Measurements from ENCODE around the gene LCTL. TPM values are rescaled to one million over a fixed set of nuclear protein-coding genes. Genes with fewer than 3 reads are reported as not detected.

LCTL gene
- total and polyA plus RNA-seq, 7 experiments from 2014 or later = not detected

- POLR2A ChIA-PET = no interaction called here
- no peak for DNase-seq
- Mint-ChIP-seq H3K36me3 (no peaks in the 10 kb centered on the region), H3K4me3 (no peak overlapping the region), H3K27ac (no peak overlapping the region), H3K9me3 (no peaks in the 10 kb centered on the region), H3K27me3 (no peaks in the 10 kb centered on the region), H3K4me1 (peaks cover 0 to 11% (median 0%) of the 10 kb centered on the region in 7 donors)
- H3K27ac ChIP-seq (ENCODE audit: low read depth, low read length) = no peak overlapping the region
- CTCF ChIA-PET = interaction anchor here (1.9 kb wide), 1 partner anchor 9 kb away, joined by 4 read pairs; no protein-coding TSS in a partner anchor
- no peaks in the 10 kb centered on the region for H3K36me3 ChIP-seq (ENCODE audit: control insufficient read depth in 2 of 3, insufficient read depth in 3 of 3, low read length in 3 of 3)
- no peaks in the 10 kb centered on the region for H3K27me3 ChIP-seq (ENCODE audit: control insufficient read depth in 2 of 2, insufficient read depth in 2 of 2, low read length in 2 of 2)
- H3K4me3 ChIP-seq (ENCODE audit: low read length) = no peak overlapping the region
- no peak for ATAC-seq
- H3K9me3 ChIP-seq (ENCODE audit: control insufficient read depth in 2 of 3, low read length in 3 of 3) = no peaks in the 10 kb centered on the region
- H3K4me1 ChIP-seq (ENCODE audit: control insufficient read depth in 2 of 2, insufficient read depth in 2 of 2, low read length in 2 of 2) = no peaks in the 10 kb centered on the region
- intact Hi-C loops (cut with micrococcal nuclease) = no loop called here
These were observed 8.2 kb upstream of the LCTL start for GRCh38 chr15:66573719-66574595.

GRCh38 chr15:66573348-66573718, 7.5 kb upstream of the LCTL start:
- no peaks in the 10 kb centered on the region for H3K27me3 Mint-ChIP-seq
- no peaks in the 10 kb centered on the region for H3K36me3 Mint-ChIP-seq
- Histone ChIP-seq H3K27me3 (ENCODE audit: control insufficient read depth in 2 of 2, insufficient read depth in 2 of 2, low read length in 2 of 2) (no peaks in the 10 kb centered on the region), H3K36me3 (ENCODE audit: control insufficient read depth in 2 of 3, insufficient read depth in 3 of 3, low read length in 3 of 3) (no peaks in the 10 kb centered on the region), H3K4me1 (ENCODE audit: control insufficient read depth in 2 of 2, insufficient read depth in 2 of 2, low read length in 2 of 2) (no peaks in the 10 kb centered on the region), H3K27ac (ENCODE audit: low read depth, low read length) (no peak overlapping the region), H3K9me3 (ENCODE audit: control insufficient read depth in 2 of 3, low read length in 3 of 3) (no peaks in the 10 kb centered on the region), H3K4me3 (ENCODE audit: low read length) (no peak overlapping the region)
- no peak overlapping the region for H3K4me3 Mint-ChIP-seq
- peaks cover 0 to 8% (median 0%) of the 10 kb centered on the region in 7 donors for H3K4me1 Mint-ChIP-seq
- H3K9me3 Mint-ChIP-seq = no peaks in the 10 kb centered on the region
- ChIA-PET POLR2A (no interaction called here), CTCF (interaction anchor here (1.9 kb wide), 1 partner anchor 8 kb away, joined by 4 read pairs; no protein-coding TSS in a partner anchor)
- DNase-seq (no peak), ATAC-seq (no peak)
- intact Hi-C loops (cut with micrococcal nuclease) = no loop called here
- no peak overlapping the region for H3K27ac Mint-ChIP-seq

GRCh38 chr15:66572146-66572545, 6.3 kb upstream of the LCTL start:
- no peak overlapping the region for H3K27ac ChIP-seq (ENCODE audit: low read depth, low read length)

DNA sequence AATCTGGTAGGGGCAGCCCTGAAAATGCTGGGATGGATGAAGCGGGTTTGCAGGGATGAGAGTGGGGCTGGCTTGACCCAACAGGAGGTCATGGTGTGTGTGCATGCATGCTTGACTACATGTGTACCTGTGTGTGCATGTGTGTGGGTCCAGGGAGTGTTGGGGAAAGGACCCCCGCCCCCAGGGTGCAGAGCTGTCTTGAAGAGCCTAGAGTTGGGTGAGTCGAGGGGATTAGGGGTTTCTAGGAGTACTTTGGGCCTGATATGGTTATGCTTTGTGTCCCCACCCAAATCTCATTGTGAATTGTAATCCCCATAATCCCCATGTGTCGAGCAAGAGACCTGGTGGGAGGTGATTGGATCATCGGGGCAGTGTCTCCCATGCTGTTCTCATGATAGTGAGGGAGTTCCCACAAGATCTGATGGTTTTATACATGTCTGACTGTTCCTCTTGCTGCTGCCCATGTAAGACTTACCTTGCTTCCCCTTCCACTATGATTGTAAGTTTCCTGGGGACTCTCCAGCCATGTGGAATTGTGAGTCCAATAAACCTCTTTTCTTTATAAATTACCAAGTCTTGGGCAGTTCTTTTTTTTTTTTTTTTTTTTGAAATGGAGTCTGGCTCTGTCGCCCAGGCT, 5.2 kb upstream of the LCTL start:
- H3K4me1 Mint-ChIP-seq = peaks cover 6 to 9% (median 6%) of the 10 kb centered on the region in 7 donors
- Histone ChIP-seq H3K27me3 (ENCODE audit: control insufficient read depth in 2 of 2, insufficient read depth in 2 of 2, low read length in 2 of 2) (no peaks in the 10 kb centered on the region), H3K4me1 (ENCODE audit: control insufficient read depth in 2 of 2, insufficient read depth in 2 of 2, low read length in 2 of 2) (no peaks in the 10 kb centered on the region), H3K9me3 (ENCODE audit: control insufficient read depth in 2 of 3, low read length in 3 of 3) (no peaks in the 10 kb centered on the region), H3K36me3 (ENCODE audit: control insufficient read depth in 2 of 3, insufficient read depth in 3 of 3, low read length in 3 of 3) (no peaks in the 10 kb centered on the region), H3K4me3 (ENCODE audit: low read length) (no peak overlapping the region), H3K27ac (ENCODE audit: low read depth, low read length) (no peak overlapping the region)
- ATAC-seq (no peak), DNase-seq (no peak)
- no peak overlapping the region for H3K4me3 Mint-ChIP-seq
- peaks cover 0 to 7% (median 4%) of the 10 kb centered on the region in 5 donors for H3K27me3 Mint-ChIP-seq
- H3K27ac Mint-ChIP-seq = peak overlapping the region in 1 of 9 donors; percentile 18
- ChIA-PET POLR2A (no interaction called here), CTCF (interaction anchor here (0.7 kb wide), 2 partner anchors 341 to 1347 kb away, joined by 3 to 8 read pairs; no protein-coding TSS in a partner anchor)
- no peaks in the 10 kb centered on the region for H3K36me3 Mint-ChIP-seq
- no peaks in the 10 kb centered on the region for H3K9me3 Mint-ChIP-seq
- intact Hi-C loops (cut with micrococcal nuclease) = no loop called here

More at GRCh38 chr15:66572146-66572545, 6.3 kb upstream of the LCTL start:
- no peak overlapping the region for H3K4me3 Mint-ChIP-seq
- no peaks in the 10 kb centered on the region for H3K4me1 ChIP-seq (ENCODE audit: control insufficient read depth in 2 of 2, insufficient read depth in 2 of 2, low read length in 2 of 2)
- no peaks in the 10 kb centered on the region for H3K9me3 Mint-ChIP-seq
- ChIA-PET POLR2A (no interaction called here), CTCF (no interaction called here)
- intact Hi-C loops (cut with micrococcal nuclease) = no loop called here
- ATAC-seq (no peak), DNase-seq (no peak)
- H3K27me3 Mint-ChIP-seq = peaks cover 0 to 2% (median 0%) of the 10 kb centered on the region in 5 donors
- H3K27ac Mint-ChIP-seq = no peak overlapping the region
- H3K36me3 Mint-ChIP-seq = no peaks in the 10 kb centered on the region
- peaks cover under 1 to 3% (median 1%) of the 10 kb centered on the region in 7 donors for H3K4me1 Mint-ChIP-seq
- H3K36me3 ChIP-seq (ENCODE audit: control insufficient read depth in 2 of 3, insufficient read depth in 3 of 3, low read length in 3 of 3) = no peaks in the 10 kb centered on the region
- no peak overlapping the region for H3K4me3 ChIP-seq (ENCODE audit: low read length)
- H3K9me3 ChIP-seq (ENCODE audit: control insufficient read depth in 2 of 3, low read length in 3 of 3) = no peaks in the 10 kb centered on the region
- no peaks in the 10 kb centered on the region for H3K27me3 ChIP-seq (ENCODE audit: control insufficient read depth in 2 of 2, insufficient read depth in 2 of 2, low read length in 2 of 2)

- no peaks in the 10 kb centered on the region for H3K9me3 Mint-ChIP-seq
- H3K27me3 Mint-ChIP-seq = peaks cover 0 to 7% (median 4%) of the 10 kb centered on the region in 5 donors
- H3K4me3 Mint-ChIP-seq = no peak overlapping the region
- POLR2A ChIA-PET = no interaction called here
- Histone ChIP-seq H3K4me3 (ENCODE audit: low read length) (no peak overlapping the region), H3K4me1 (ENCODE audit: control insufficient read depth in 2 of 2, insufficient read depth in 2 of 2, low read length in 2 of 2) (no peaks in the 10 kb centered on the region), H3K9me3 (ENCODE audit: control insufficient read depth in 2 of 3, low read length in 3 of 3) (no peaks in the 10 kb centered on the region), H3K27ac (ENCODE audit: low read depth, low read length) (no peak overlapping the region), H3K27me3 (ENCODE audit: control insufficient read depth in 2 of 2, insufficient read depth in 2 of 2, low read length in 2 of 2) (no peaks in the 10 kb centered on the region), H3K36me3 (ENCODE audit: control insufficient read depth in 2 of 3, insufficient read depth in 3 of 3, low read length in 3 of 3) (no peaks in the 10 kb centered on the region)
- ATAC-seq = no peak
- H3K36me3 Mint-ChIP-seq = no peaks in the 10 kb centered on the region
- DNase-seq = no peak
- CTCF ChIA-PET = interaction anchor here (0.7 kb wide), 1 partner anchor 341 kb away, joined by 3 read pairs; no protein-coding TSS in a partner anchor
- H3K4me1 Mint-ChIP-seq = peaks cover 6 to 9% (median 6%) of the 10 kb centered on the region in 7 donors
- no peak overlapping the region for H3K27ac Mint-ChIP-seq
- intact Hi-C loops (cut with micrococcal nuclease) = no loop called here
These were observed 4.5 kb upstream of the LCTL start for GRCh38 chr15:66570327-66570726.

- DNase-seq (no peak), ATAC-seq (no peak)
- intact Hi-C loops (cut with micrococcal nuclease) = no loop called here
- Histone ChIP-seq H3K4me1 (ENCODE audit: control insufficient read depth in 2 of 2, insufficient read depth in 2 of 2, low read length in 2 of 2) (no peaks in the 10 kb centered on the region), H3K36me3 (ENCODE audit: control insufficient read depth in 2 of 3, insufficient read depth in 3 of 3, low read length in 3 of 3) (no peaks in the 10 kb centered on the region), H3K27ac (ENCODE audit: low read depth, low read length) (no peak overlapping the region), H3K9me3 (ENCODE audit: control insufficient read depth in 2 of 3, low read length in 3 of 3) (no peaks in the 10 kb centered on the region), H3K27me3 (ENCODE audit: control insufficient read depth in 2 of 2, insufficient read depth in 2 of 2, low read length in 2 of 2) (no peaks in the 10 kb centered on the region), H3K4me3 (ENCODE audit: low read length) (no peak overlapping the region)
- no peaks in the 10 kb centered on the region for H3K36me3 Mint-ChIP-seq
- ChIA-PET POLR2A (no interaction called here), CTCF (no interaction called here)
- no peak overlapping the region for H3K4me3 Mint-ChIP-seq
- no peak overlapping the region for H3K27ac Mint-ChIP-seq
- peaks cover 0 to 7% (median 4%) of the 10 kb centered on the region in 5 donors for H3K27me3 Mint-ChIP-seq
- no peaks in the 10 kb centered on the region for H3K9me3 Mint-ChIP-seq
- H3K4me1 Mint-ChIP-seq = peaks cover 6 to 9% (median 6%) of the 10 kb centered on the region in 7 donors
These were observed 3.8 kb upstream of the LCTL start for GRCh38 chr15:66569461-66570137.

Measured in naive thymus-derived CD4-positive, alpha-beta T cell (primary cell).